Activated T-cell treated with anti-CD3 and anti-CD28 coated beads, Interleukin-2, amount 50 U/mL, for 4 hours (primary cell): ENCODE measurements around the gene NAT8L. TPM values are rescaled to one million over a fixed set of nuclear protein-coding genes. Genes with fewer than 3 reads are reported as not detected.

ENCODE experiments used
- ATAC-seq, 2 donors: fragments of 200-7000 bp; cut with Tn5 transposase; one replicate each; pipeline ENCODE4 v1.10.0; 2021
- DNase-seq: peaks from one replicate; pipeline ENCODE4 v3.0.0-alpha.2; 2020
- H3K27me3 Mint-ChIP-seq: one replicate; pipeline ENCODE4 v1.8.0; 2021; ENCODE audit warnings: low read depth, mixed read lengths
- H3K36me3 Mint-ChIP-seq: one replicate; pipeline ENCODE4 v1.8.0; 2022; ENCODE audit warnings: mixed read lengths; ENCODE audit not compliant: insufficient read depth
- H3K4me1 Mint-ChIP-seq: one replicate; pipeline ENCODE4 v1.8.0; 2021; ENCODE audit warnings: low read depth, mixed read lengths
- H3K4me3 Mint-ChIP-seq: one replicate; pipeline ENCODE4 v1.8.0; 2021; ENCODE audit warnings: mild to moderate bottlenecking, moderate library complexity, mixed read lengths
- H3K9me3 Mint-ChIP-seq: one replicate; pipeline ENCODE4 v1.8.0; 2021; ENCODE audit warnings: mixed read lengths
- total RNA-seq, 3 donors: library from RNA; stranded (reverse); gene quantifications; one replicate each; pipeline ENCODE4 v1.2.1, GENCODE V29; 2021

Gene NAT8L
- total RNA-seq, 3 donors from 2014 or later: 0.71 to 1.2 (median 0.82) TPM

DNA sequence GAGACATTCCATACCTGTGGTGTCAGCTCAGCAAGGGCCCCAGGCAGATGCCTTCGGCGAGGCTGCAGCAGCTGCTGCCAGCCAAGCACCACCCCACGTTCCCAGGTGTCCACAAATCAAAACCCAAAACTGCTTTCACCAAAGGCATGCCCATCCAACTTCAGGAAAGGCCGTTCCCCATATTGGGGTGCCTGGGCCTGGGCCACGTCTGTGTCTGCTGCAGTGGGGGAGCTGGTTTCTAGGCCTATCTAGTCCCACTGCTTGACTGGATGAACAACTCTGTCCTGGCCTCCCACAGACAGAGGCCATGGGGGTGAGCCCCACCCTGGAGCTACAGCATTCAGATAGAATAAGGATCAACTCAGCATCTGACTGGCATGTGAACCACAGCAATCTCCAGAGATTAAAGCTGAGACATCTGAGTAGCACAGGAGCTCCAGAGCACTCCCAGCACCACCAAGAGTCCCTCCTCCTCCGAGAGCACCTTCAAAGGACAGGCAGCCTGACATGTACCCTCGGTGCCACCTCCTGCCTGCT lies 37.0 kb downstream of the NAT8L start:
- peaks cover 5% of the 10 kb centered on the region for H3K36me3 Mint-ChIP-seq
- no peak for DNase-seq
- peaks cover 9% of the 10 kb centered on the region for H3K9me3 Mint-ChIP-seq
- no peak overlapping the region for H3K4me3 Mint-ChIP-seq
- ATAC-seq: no peak
- peaks cover 3% of the 10 kb centered on the region for H3K27me3 Mint-ChIP-seq
- H3K4me1 Mint-ChIP-seq: no peaks in the 10 kb centered on the region

DNA sequence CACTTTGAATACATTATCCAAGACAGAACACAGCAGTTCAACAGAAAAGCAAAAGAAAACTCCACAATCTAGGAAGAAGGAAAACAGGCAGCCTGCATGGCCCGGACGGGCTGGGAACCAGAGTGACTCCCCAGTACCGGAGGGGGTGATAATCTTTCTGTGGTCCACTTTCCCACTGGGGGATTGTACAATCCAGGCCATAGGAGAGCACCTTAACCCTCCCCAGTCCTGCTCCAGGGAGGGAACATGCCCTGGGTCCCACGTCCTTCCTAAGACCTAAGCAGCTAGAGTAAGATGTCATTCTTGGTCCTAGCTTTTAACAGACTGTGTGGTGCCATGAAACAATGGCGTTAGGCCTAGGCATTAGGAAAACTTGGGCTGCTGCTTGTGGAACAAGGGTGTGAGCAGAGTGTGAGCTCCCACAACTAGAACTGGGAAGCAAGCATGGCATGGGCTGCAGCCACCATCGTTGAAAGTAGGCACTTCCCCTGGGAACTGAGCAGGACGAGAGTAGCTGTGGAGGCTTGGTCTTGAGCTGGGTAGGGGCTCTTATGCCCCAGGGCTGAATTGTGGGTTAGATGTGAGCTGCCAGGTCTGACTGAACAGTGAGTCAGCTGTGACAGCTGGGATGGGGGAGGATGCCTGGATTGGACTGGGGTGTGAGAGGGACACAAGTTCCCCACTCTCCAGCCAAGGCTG lies 42.4 kb downstream of the NAT8L start:
- Mint-ChIP-seq H3K4me1 (no peaks in the 10 kb centered on the region), H3K9me3 (peaks cover 22% of the 10 kb centered on the region), H3K27me3 (peaks cover under 1% of the 10 kb centered on the region), H3K4me3 (no peak overlapping the region), H3K36me3 (peaks cover 7% of the 10 kb centered on the region)
- no peak for DNase-seq
- ATAC-seq: no peak

DNA sequence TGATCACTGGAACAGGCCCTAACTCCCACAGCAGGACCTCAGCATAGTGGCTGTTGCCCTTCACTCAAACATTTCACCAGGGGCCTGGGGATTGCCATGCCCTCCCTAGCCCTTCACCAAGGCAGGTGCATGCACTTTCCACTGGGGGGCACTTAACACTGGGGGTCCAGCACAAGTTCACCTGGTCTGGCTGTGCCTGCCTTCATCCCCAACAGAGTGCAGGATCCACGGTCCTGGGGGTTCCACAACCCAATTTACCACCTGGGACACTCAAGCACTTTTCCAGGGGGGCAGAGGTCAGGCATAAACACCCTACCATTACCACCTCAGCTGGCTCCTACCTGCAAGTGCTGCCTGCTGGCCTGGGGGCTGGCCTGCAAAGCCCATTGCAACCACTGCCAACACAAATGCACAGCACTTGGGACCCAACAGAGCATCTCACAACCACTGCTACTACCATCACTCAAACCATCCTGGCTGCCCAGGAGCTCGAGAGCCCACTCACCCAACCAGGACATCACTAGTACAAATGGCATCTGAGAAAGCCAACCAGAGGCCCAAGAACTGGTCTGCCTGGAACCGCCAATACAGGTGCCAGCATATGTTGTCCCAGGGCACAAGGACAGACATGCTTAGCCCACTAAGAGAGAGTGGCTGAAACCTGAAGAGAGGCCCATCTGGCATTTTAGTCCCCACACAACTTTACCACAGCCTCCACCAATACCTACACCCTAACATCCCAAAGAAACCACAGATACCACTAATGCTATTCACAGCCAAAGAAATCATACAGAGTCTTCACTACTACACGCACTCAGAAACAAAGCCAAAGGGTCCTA lies 43.1 kb downstream of the NAT8L start:
- peaks cover 4% of the 10 kb centered on the region for H3K36me3 Mint-ChIP-seq
- H3K4me3 Mint-ChIP-seq: no peak overlapping the region
- H3K9me3 Mint-ChIP-seq: peaks cover 16% of the 10 kb centered on the region
- H3K4me1 Mint-ChIP-seq: no peaks in the 10 kb centered on the region
- ATAC-seq (no peak), DNase-seq (no peak)
- no peaks in the 10 kb centered on the region for H3K27me3 Mint-ChIP-seq

DNA sequence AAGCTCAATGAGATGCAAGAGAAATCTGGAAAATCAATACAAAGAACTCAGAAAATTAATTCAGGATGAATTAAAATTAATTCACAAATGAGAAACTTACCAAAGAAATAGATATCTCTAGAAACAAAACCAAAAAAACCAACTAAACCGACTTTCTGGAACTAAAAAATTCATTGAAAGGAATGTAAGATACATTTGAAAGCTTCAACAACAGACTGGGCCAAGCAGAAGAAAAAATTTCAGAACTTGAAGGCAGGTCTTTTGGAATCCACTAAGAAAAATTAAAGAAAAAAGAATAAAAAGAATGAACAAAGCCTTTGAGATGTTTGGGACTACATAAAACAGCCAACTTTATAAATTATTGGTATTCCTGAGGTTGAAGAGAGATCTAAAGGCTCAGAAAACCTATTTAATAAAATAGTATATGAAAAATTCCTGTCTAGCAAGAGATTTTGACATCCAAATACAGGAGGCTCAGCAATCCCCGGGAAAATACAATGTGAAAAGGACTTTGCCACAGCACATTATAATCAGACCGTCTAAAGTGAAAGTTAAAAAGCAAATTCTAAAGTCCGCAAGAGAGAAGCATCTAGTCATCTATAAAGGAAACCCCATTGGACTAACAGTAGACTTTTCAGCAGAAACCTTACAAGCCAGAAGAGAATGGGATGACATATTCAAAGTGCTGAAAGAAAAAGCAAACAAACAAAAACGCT lies 44.2 kb downstream of the NAT8L start:
- Mint-ChIP-seq H3K36me3 (peaks cover 4% of the 10 kb centered on the region), H3K4me3 (no peak overlapping the region), H3K4me1 (no peaks in the 10 kb centered on the region), H3K27me3 (no peaks in the 10 kb centered on the region), H3K9me3 (peaks cover 16% of the 10 kb centered on the region)
- DNase-seq (no peak), ATAC-seq (no peak)

DNA sequence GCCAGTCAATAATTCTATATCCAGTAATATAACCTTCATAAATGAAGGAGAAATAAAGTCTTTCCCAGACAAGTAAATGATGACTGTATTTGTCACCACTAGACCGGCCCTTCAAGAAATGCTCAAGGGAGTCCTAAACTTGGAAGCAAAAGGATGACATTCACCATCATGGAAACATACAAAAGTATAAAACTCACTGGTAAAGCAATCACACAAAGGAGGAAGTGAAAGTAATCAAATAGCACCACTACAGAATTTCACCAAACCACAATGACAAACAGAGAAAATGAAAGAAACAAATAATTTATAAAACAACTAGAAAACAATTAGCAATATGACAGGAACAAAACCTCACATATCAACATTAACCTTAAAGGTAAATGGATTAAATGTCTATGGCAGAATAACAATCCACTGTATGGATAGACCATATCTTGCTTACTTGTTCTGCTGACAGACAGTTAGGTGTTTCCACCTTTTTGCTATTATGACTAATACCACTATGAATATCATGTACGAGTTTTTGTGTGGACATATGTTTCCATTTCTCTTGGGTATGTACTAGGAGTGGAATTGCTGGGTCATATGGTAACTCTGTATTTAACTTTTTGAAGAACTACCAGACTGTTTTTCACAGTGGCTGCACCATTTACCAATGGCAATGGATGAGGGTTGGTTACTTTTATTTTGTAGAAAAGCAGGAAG lies 44.9 kb downstream of the NAT8L start:
- H3K9me3 Mint-ChIP-seq: peaks cover 16% of the 10 kb centered on the region
- H3K4me3 Mint-ChIP-seq: no peak overlapping the region
- ATAC-seq (no peak), DNase-seq (no peak)
- H3K4me1 Mint-ChIP-seq: no peaks in the 10 kb centered on the region
- peaks cover 6% of the 10 kb centered on the region for H3K27me3 Mint-ChIP-seq
- H3K36me3 Mint-ChIP-seq: peaks cover 4% of the 10 kb centered on the region

DNA sequence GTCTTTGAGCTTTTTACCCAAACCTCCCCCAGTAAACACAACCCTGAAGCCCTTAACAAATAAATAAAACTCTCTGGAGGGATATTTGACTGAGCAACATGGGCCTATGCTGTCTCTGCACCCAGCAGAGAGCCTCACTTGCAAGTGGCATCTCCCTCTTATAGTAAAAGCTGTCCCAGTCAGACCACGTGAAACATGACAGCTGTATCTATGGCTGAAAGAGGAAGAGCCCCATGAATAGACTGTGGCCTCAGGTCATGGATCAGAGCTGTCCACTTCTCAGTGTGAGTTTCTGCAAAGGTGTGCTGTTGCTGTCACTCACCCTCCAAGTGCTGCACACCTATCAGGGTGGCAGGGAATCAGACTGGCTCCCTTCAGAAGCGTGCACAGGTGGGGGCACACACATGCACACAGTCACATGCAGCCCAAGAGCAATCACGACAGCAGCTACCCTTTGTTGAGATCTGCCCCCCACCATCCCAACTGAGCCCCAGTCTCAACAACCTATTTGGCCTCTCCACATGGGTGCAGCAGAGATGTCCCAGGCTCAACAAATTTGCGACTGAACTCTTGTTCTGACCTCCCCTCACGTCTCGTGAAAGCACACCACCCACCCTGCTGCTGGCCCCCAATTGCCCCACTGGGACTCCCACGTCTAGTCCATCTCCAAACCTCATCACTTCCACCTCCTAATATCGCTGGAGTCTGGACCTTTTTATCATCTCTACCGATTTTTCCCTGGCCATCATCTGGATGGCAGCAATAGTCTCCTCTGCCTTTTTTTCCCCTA lies 45.6 kb downstream of the NAT8L start:
- Mint-ChIP-seq H3K4me3 (no peak overlapping the region), H3K27me3 (peaks cover 6% of the 10 kb centered on the region), H3K36me3 (peaks cover 4% of the 10 kb centered on the region), H3K9me3 (peaks cover 16% of the 10 kb centered on the region), H3K4me1 (no peaks in the 10 kb centered on the region)
- ATAC-seq (no peak), DNase-seq (no peak)

DNA sequence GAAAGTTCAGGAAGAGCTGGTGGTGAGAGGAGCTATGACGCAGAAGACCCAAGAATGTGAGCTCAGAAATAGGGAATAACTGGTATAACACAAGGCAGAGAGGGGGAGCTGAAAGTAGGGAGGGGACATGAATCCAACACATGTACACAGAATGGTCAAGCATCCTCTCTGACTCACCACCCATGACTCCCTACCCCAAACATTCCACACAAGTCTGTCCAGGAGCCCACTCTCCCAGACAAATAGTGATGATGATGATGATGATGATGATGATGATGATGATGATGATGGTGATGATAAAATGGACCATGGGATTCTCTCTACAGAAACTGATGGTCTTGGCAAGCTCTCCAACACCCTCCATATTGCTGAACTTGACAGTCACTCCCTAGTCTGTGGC lies 46.4 kb downstream of the NAT8L start:
- no peak for DNase-seq
- peaks cover 4% of the 10 kb centered on the region for H3K36me3 Mint-ChIP-seq
- H3K9me3 Mint-ChIP-seq: peaks cover 16% of the 10 kb centered on the region
- no peak overlapping the region for H3K4me3 Mint-ChIP-seq
- H3K27me3 Mint-ChIP-seq: peaks cover 6% of the 10 kb centered on the region
- ATAC-seq: no peak
- no peaks in the 10 kb centered on the region for H3K4me1 Mint-ChIP-seq

DNA sequence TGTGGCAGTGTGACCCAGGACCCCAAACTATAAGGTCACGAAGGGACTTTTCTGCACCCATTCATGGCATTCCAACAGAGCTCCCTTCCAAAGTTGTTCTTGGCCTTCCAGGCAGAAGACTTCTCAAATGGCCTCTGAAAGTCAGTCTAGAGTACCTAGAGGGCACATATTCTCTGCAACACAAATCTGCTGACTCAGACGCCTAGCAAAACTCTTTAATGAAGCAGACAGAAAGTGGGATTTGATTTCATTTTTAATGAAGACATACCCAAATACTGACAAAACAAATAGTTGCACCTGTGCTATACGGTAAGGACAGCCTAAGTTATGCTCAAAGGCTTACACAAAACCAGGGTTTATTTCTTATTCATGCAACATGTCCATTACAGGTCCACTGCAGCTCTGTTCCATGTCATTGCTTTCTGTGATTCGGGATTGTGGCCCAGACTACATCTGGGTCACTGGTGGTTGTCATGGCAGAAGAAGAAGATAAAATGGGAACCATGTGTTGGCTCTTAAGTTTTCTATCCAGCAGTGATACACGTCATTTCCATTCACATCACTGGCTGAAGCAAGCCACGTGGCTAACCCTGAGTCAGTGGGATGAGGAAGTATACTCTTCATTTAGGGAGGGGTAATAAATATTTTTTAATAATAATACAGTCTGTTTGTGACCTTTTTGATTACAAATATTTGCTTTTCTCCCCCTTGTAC lies 57.7 kb downstream of the NAT8L start:
- Mint-ChIP-seq H3K27me3 (peaks cover 3% of the 10 kb centered on the region), H3K4me1 (no peaks in the 10 kb centered on the region), H3K36me3 (no peaks in the 10 kb centered on the region), H3K4me3 (no peak overlapping the region), H3K9me3 (no peaks in the 10 kb centered on the region)
- no peak for DNase-seq
- no peak for ATAC-seq

Other genes starting within 250 kb of the NAT8L start
- gene LETM1, start 203.2 kb upstream of the NAT8L start, total RNA-seq: 100 to 1,000 TPM; 128 to 141 (median 133) TPM
- 10 to 100 TPM; 84.0 to 97.0 (median 91.0) TPM for gene NSD2, start 187.9 kb upstream of the NAT8L start, total RNA-seq
- 10 to 100 TPM; 58.1 to 62.5 (median 59.8) TPM for gene NELFA, start 50.4 kb upstream of the NAT8L start, total RNA-seq
- 10 to 100 TPM; 20.6 to 24.1 (median 22.5) TPM for gene HAUS3, start 182.8 kb downstream of the NAT8L start, total RNA-seq
- 1 to 10 TPM in 1 of 3 donors, under 1 TPM in 2; 0.61 to 2.3 (median 0.90) TPM for gene POLN, start 182.8 kb downstream of the NAT8L start, total RNA-seq
- gene MXD4, start 202.8 kb downstream of the NAT8L start, total RNA-seq: 1 to 10 TPM; 5.1 to 6.3 (median 5.4) TPM